Panc1 (cell line): Measurements from ENCODE around the gene GRM1. TPM values are rescaled to one million over a fixed set of nuclear protein-coding genes. Genes with fewer than 3 reads are reported as not detected.

ENCODE experiments used
- ATAC-seq: fragments of 200-7000 bp; cut with Tn5 transposase; 2 replicates; pipeline ENCODE4 v1.9.1; 2020; ENCODE audit warnings: mild to moderate bottlenecking, moderate library complexity
- BruUV-seq: library from RNA; stranded (reverse); fragments of 400-500 nt; replicated peaks from 2 replicates; lab custom pipeline; 2021; lab: Mats Ljungman, UMichigan
- CTCF ChIA-PET: fragments of 300-600 bp; sonication (Branson Sonifier 250); formaldehyde crosslinking; loops from one replicate; lab custom pipeline; 2022; ENCODE audit warnings: antibody characterized with exemption; lab: Charles Lee
- POLR2A ChIA-PET: fragments of 300-600 bp; sonication (Branson Sonifier 250); formaldehyde crosslinking; loops from one replicate; lab custom pipeline; 2022; ENCODE audit warnings: antibody characterized with exemption; lab: Charles Lee
- DNase-seq: peaks from one replicate; pipeline ENCODE4 v3.0.0-alpha.2; 2010; ENCODE audit warnings: low read depth, low spot score
- H3K27ac ChIP-seq: 2 replicates; pipeline ENCODE4 v1.5.1; 2011; ENCODE audit warnings: mild to moderate bottlenecking, low read length, inconsistent platforms
- H3K27me3 ChIP-seq: fragments of 200-500 bp; sonication (Bioruptor generic); 2 replicates; pipeline ENCODE4 v1.6.0; 2014; ENCODE audit warnings: low read length, inconsistent platforms; ENCODE audit not compliant: control insufficient read depth, insufficient read depth
- H3K36me3 ChIP-seq: fragments of 200-500 bp; sonication (Bioruptor generic); 2 replicates; pipeline ENCODE4 v1.5.1; 2014; ENCODE audit warnings: inconsistent platforms, mild to moderate bottlenecking, low read length, moderate library complexity; ENCODE audit not compliant: control insufficient read depth, insufficient read depth
- H3K4me1 ChIP-seq: 2 replicates; pipeline ENCODE4 v1.5.1; 2011; ENCODE audit warnings: inconsistent platforms, mild to moderate bottlenecking, low read length, moderate library complexity; ENCODE audit not compliant: control insufficient read depth, insufficient read depth
- H3K4me3 ChIP-seq, 2 experiments: 2 replicates each; pipeline ENCODE4 v1.5.1; 2011 to 2012; ENCODE audit warnings: low read depth in 2 of 2, low read length in 2 of 2, mild to moderate bottlenecking in 2 of 2, inconsistent platforms in 1 of 2, moderate library complexity in 1 of 2
- H3K9me3 ChIP-seq: fragments of 200-500 bp; sonication (Bioruptor generic); 2 replicates; pipeline ENCODE4 v1.5.1; 2014; ENCODE audit warnings: low read depth, mild to moderate bottlenecking, inconsistent platforms, low read length, moderate library complexity; ENCODE audit not compliant: control insufficient read depth, insufficient read depth
- POLR2AphosphoS5 ChIP-seq: IDR thresholded peaks from 2 replicates; pipeline ENCODE4 v1.6.1; 2012; ENCODE audit warnings: mild to moderate bottlenecking, low read depth, low read length, moderate library complexity
- REST ChIP-seq, 2 experiments: IDR thresholded peaks; 2 replicates each; pipeline ENCODE4 v1.6.1; 2011 to 2012; ENCODE audit warnings: low read depth in 2 of 2, control low read depth in 1 of 2, low read length in 1 of 2, mild to moderate bottlenecking in 1 of 2, moderate library complexity in 1 of 2; ENCODE audit not compliant: insufficient read depth in 1 of 2
- SIN3A ChIP-seq: IDR thresholded peaks from 2 replicates; pipeline ENCODE4 v1.6.1; 2012; ENCODE audit warnings: low read depth, mild to moderate bottlenecking, low read length, moderate library complexity, borderline replicate concordance; ENCODE audit not compliant: insufficient read depth
- TCF7L2 ChIP-seq: IDR thresholded peaks from 2 replicates; pipeline ENCODE4 v1.6.1; 2011; ENCODE audit warnings: mild to moderate bottlenecking, low read depth, low read length, inconsistent platforms
- in situ Hi-C: cut with HindIII; loops from 2 replicates; pipeline ENCODE4 v1.10.0; 2016; ENCODE audit warnings: low sequenced_read_pairs, low pct_unique_long_range_greater_than_20kb
- intact Hi-C: fragments of 100-400 bp; cut with micrococcal nuclease; formaldehyde crosslinking; loops from one replicate; pipeline ENCODE4 v1.10.0; 2022; ENCODE audit not compliant: unreplicated experiment
- total RNA-seq: library from RNA; stranded (reverse); gene quantifications from one replicate; pipeline ENCODE4 v1.2.1, GENCODE V29; 2021; ENCODE audit not compliant: unreplicated experiment
- TF ChIP-seq, protein P1 (sequence below): fragments of 450-650 bp; IDR thresholded peaks from 2 replicates; pipeline ENCODE4 v1.5.1; 2017; ENCODE audit warnings: mild to moderate bottlenecking

Gene GRM1
- total RNA-seq, 1 experiment from 2014 or later: not detected

DNA sequence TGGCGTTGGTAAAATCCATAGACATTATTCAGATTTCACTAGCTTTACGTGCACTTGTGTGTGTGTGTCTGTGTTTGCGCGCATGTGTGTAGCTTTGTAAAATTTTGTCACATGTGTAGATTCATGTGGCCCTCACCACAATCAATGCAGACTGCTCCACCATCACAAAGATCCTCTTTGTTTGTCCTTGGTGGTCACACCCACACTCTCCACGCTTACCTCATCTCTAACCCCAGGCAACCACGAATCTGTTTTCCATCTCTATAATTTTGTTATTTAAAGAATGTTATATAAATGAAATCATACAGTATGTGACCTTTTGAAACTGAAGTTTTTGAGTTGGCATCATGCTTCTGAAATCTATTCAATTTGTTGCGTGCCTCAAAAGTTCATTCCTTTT lies 58.5 kb downstream of the GRM1 start:
- in situ Hi-C loops (no loop called here), intact Hi-C loops (no loop called here)
- DNase-seq (no peak), ATAC-seq (no peak)
- Histone ChIP-seq H3K4me3 (no peak overlapping the region), H3K9me3 (no peaks in the 10 kb centered on the region), H3K27ac (no peak overlapping the region), H3K4me1 (no peaks in the 10 kb centered on the region), H3K36me3 (no peaks in the 10 kb centered on the region), H3K27me3 (no peaks in the 10 kb centered on the region)
- TF ChIP-seq SIN3A (no peak), TCF7L2 (no peak), POLR2AphosphoS5 (no peak), REST (IDR thresholded peaks at IDR 0.05; ENCODE audit: insufficient read depth in 1 of 2, low read depth in 2 of 2, low read length in 1 of 2) (no peak)
- TF ChIP-seq, protein P1, sequence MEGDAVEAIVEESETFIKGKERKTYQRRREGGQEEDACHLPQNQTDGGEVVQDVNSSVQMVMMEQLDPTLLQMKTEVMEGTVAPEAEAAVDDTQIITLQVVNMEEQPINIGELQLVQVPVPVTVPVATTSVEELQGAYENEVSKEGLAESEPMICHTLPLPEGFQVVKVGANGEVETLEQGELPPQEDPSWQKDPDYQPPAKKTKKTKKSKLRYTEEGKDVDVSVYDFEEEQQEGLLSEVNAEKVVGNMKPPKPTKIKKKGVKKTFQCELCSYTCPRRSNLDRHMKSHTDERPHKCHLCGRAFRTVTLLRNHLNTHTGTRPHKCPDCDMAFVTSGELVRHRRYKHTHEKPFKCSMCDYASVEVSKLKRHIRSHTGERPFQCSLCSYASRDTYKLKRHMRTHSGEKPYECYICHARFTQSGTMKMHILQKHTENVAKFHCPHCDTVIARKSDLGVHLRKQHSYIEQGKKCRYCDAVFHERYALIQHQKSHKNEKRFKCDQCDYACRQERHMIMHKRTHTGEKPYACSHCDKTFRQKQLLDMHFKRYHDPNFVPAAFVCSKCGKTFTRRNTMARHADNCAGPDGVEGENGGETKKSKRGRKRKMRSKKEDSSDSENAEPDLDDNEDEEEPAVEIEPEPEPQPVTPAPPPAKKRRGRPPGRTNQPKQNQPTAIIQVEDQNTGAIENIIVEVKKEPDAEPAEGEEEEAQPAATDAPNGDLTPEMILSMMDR: no peak
- ChIA-PET POLR2A (no interaction called here), CTCF (no interaction called here)
- no TSS peak for BruUV-seq

- DNase-seq: no peak
- POLR2A ChIA-PET: no interaction called here
- intact Hi-C loops (no loop called here), in situ Hi-C loops (no loop called here)
- H3K36me3 ChIP-seq: no peaks in the 10 kb centered on the region
- H3K4me3 ChIP-seq: no peak overlapping the region
- no peak for TF ChIP-seq REST (IDR thresholded peaks at IDR 0.05; ENCODE audit: insufficient read depth in 1 of 2, low read depth in 2 of 2, low read length in 1 of 2)
- TF ChIP-seq SIN3A: no peak
- no peak for TF ChIP-seq TCF7L2
- BruUV-seq: no TSS peak
- ATAC-seq: no peak
- no peak overlapping the region for H3K27ac ChIP-seq
- CTCF ChIA-PET: no interaction called here
- no peaks in the 10 kb centered on the region for H3K27me3 ChIP-seq
- no peaks in the 10 kb centered on the region for H3K4me1 ChIP-seq
- H3K9me3 ChIP-seq: no peaks in the 10 kb centered on the region
Observed at GRCh38 chr6:146090474-146090873, 61.6 kb downstream of the GRM1 start.
